T-helper 1 cell (primary cell): ENCODE measurements around the gene BEND6.
"Not testable (repeated sequence)": the region's sequence is repeated elsewhere in the genome, so short reads cannot be mapped to it uniquely, and the experiment has no call there.

ENCODE experiments used
- DNase-seq, 5 donors: peaks; one replicate each; pipeline ENCODE4 v3.0.0-alpha.2; 2012 to 2020

The BEND6 gene

GRCh38 chr6:57040011-57040410, 85.1 kb downstream of the BEND6 start:
- DNase-seq = peak in 1 of 5 donors; percentile 2

GRCh38 chr6:57044061-57044460, 89.2 kb downstream of the BEND6 start:
- not testable (repeated sequence) for DNase-seq

GRCh38 chr6:57044568-57044967, 89.7 kb downstream of the BEND6 start:
- DNase-seq = no peak

- DNase-seq = peak; percentile 58 to 85 (median 67)
These were observed 91.7 kb downstream of the BEND6 start, which contains the start of gene KIAA1586 for GRCh38 chr6:57046332-57047256. TSS of gene KIAA1586 (plus strand) at chr6:57046693. CDS start at chr6:57046756, 63 bp downstream.

GRCh38 chr6:57047257-57047585, 92.3 kb downstream of the BEND6 start:
- DNase-seq = not testable (repeated sequence)

GRCh38 chr6:57047859-57048258, 93.0 kb downstream of the BEND6 start:
- not testable (repeated sequence) for DNase-seq

- no peak for DNase-seq
These were observed 93.7 kb downstream of the BEND6 start for GRCh38 chr6:57048577-57048976.

GRCh38 chr6:57063847-57064246, 108.9 kb downstream of the BEND6 start:
- DNase-seq = no peak

- no peak for DNase-seq
These were observed 109.9 kb downstream of the BEND6 start for GRCh38 chr6:57064809-57065208.

GRCh38 chr6:57068061-57068460, 113.2 kb downstream of the BEND6 start:
- DNase-seq = no peak

GRCh38 chr6:57069228-57069627, 114.3 kb downstream of the BEND6 start:
- DNase-seq = no peak

GRCh38 chr6:57069920-57070331, 115.0 kb downstream of the BEND6 start:
- no peak for DNase-seq

- DNase-seq = no peak
These were observed 117.2 kb downstream of the BEND6 start for GRCh38 chr6:57072108-57072507.

GRCh38 chr6:57074383-57074782, 119.5 kb downstream of the BEND6 start:
- no peak for DNase-seq

GRCh38 chr6:57075092-57075491, 120.2 kb downstream of the BEND6 start:
- no peak for DNase-seq
